ENCODE results near the gene ZNF225.

The ZNF225 gene

DNA sequence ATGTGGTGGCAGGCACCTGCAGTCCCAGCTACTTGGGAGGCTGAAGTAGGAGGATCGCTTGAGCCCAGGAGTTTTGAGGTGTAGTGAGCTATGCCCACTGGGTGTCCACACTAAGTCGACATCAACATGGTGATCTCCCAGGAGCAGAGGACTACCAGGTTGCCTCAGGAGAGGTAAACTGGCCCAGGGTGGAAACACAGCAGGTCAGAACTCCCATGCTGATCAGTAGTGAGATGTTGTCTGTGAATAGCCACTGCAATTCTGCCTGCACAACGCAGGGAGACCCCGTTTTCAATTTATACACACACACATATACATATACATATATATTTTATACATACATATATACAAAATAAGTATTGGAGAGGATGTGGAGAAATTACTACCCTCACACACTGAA lies 21.1 kb upstream of the ZNF225 start:
- no peak for DNase-seq (ENCODE audit: low read depth, low spot score)
- in situ Hi-C loops (cut with HindIII; ENCODE audit: low sequenced_read_pairs), result no loop called here
- TF ChIP-seq, protein P1, sequence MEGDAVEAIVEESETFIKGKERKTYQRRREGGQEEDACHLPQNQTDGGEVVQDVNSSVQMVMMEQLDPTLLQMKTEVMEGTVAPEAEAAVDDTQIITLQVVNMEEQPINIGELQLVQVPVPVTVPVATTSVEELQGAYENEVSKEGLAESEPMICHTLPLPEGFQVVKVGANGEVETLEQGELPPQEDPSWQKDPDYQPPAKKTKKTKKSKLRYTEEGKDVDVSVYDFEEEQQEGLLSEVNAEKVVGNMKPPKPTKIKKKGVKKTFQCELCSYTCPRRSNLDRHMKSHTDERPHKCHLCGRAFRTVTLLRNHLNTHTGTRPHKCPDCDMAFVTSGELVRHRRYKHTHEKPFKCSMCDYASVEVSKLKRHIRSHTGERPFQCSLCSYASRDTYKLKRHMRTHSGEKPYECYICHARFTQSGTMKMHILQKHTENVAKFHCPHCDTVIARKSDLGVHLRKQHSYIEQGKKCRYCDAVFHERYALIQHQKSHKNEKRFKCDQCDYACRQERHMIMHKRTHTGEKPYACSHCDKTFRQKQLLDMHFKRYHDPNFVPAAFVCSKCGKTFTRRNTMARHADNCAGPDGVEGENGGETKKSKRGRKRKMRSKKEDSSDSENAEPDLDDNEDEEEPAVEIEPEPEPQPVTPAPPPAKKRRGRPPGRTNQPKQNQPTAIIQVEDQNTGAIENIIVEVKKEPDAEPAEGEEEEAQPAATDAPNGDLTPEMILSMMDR (IDR thresholded peaks at IDR 0.05; ENCODE audit: low read depth, low read length), result no peak
- H3K4me3 ChIP-seq (ENCODE audit: low read depth, low read length), result no peak overlapping the region

DNA sequence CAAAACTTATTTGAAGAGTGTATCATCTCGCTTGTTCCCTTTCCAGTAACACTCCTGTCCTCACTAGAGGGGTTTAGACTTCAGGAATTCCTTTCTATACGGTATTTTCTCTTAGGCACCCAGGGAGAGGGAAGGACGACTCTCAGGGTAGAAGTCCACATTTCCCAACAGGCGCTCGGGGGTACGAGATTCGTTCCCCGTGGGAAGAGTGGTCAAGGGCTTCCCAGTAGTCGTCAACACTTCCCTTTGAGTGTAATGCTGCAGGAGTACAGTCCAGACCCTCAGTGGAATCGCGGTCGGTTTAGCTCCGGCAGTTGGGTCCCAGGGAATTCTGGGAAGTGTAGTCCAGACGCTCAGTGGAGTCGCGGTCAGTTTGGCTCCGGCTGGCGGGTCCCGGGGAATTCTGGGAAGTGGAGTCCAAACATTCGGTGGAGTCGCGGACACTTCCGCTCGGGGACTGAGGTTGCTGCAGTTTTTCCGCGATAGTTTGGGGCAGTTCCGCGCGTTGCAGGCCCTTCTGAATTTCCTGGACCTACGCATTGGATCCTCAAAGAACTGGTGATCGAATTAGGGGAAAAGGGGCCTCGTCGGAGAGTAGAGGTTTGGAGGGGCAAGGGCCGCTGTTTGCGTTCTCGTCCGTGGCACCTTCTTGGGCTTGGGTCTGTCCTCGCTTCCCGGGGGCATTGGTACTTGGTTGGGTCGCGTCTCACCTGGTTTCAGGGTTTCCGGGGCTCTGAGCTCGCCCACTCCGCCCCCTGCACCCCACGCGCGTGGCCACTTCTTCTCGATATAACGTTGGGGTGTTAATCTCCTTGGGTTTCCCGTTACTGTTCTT lies 19.1 kb upstream of the ZNF225 start, which contains the start of gene ZNF224:
TSS of gene ZNF224 (plus strand) at position 431 of the 835 bp plus-strand sequence. CDS start 3,513 bp downstream, outside the sequence.
- peak within 1 kb of the TSS; percentile 95 for H3K4me3 ChIP-seq (ENCODE audit: low read depth, low read length)
- in situ Hi-C loops (cut with HindIII; ENCODE audit: low sequenced_read_pairs), result no loop called here
- DNase-seq (ENCODE audit: low read depth, low spot score), result peak; percentile 92
- TF ChIP-seq, protein P1 (IDR thresholded peaks at IDR 0.05; ENCODE audit: low read depth, low read length), result no peak

DNA sequence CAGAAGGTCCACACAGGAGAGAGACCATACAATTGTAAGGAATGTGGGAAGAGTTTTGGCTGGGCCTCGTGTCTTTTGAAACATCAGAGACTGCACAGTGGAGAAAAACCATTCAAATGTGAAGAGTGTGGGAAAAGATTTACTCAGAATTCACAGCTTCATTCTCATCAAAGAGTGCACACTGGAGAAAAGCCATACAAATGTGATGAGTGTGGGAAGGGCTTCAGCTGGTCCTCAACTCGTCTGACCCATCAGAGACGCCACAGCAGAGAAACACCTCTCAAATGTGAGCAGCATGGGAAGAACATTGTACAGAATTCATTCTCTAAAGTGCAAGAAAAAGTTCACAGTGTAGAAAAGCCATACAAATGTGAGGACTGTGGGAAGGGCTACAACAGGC lies 5.4 kb upstream of the ZNF225 start:
- TF ChIP-seq, protein P1 (IDR thresholded peaks at IDR 0.05; ENCODE audit: low read depth, low read length), result no peak
- H3K4me3 ChIP-seq (ENCODE audit: low read depth, low read length), result no peak overlapping the region
- DNase-seq (ENCODE audit: low read depth, low spot score), result no peak
- in situ Hi-C loops (cut with HindIII; ENCODE audit: low sequenced_read_pairs), result no loop called here

DNA sequence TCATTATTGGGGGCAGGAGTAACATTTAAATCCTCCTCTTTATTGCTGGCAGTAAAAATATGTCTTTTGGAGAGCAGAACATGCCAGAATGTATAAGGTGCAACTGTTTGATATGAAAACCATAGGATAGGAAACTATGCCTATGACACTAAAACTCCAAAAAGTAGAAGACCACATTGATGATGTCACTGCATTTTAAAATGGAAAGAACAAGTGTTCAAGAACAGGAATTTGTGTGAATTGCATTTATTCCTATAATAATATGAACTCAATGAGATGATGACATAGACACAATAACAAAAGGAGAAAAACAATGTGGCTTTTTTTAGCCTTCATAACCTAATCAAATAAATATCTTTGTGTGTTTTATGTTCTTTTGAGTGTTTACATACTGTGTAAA lies 3.7 kb upstream of the ZNF225 start:
- no peak overlapping the region for H3K4me3 ChIP-seq (ENCODE audit: low read depth, low read length)
- no peak for DNase-seq (ENCODE audit: low read depth, low spot score)
- TF ChIP-seq, protein P1 (IDR thresholded peaks at IDR 0.05; ENCODE audit: low read depth, low read length), result no peak
- in situ Hi-C loops (cut with HindIII; ENCODE audit: low sequenced_read_pairs), result no loop called here

DNA sequence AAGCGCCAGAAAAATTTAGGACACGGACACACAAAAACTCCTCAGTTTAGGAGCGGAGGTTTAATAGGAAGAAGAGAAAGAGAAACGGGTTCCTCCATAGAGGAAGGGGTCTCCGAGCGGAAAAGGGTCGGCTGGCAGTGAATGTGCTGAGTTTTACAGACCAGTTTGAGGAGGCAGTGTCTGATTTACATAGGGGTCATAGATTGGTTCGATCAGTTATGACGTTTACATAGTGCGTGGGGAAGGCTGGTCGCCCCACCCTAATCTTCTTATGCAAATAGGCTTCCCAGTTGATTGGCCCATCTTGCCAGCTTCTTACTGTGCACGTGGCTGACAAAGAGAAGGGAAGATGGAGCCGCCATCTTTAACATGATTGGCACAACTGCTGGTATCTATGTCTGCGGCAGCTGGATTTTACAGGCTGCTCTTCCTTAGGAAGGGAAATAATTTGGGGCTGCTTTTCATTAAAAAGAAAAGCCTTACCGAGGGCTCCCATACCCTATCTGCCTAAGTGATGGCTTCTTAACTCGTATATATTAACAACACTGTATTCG lies 1.2 kb upstream of the ZNF225 start:
- DNase-seq (ENCODE audit: low read depth, low spot score), result peak; percentile 80
- in situ Hi-C loops (cut with HindIII; ENCODE audit: low sequenced_read_pairs), result no loop called here
- peak overlapping the region; percentile 94 for H3K4me3 ChIP-seq (ENCODE audit: low read depth, low read length)
- TF ChIP-seq, protein P1 (IDR thresholded peaks at IDR 0.05; ENCODE audit: low read depth, low read length), result no peak

DNA sequence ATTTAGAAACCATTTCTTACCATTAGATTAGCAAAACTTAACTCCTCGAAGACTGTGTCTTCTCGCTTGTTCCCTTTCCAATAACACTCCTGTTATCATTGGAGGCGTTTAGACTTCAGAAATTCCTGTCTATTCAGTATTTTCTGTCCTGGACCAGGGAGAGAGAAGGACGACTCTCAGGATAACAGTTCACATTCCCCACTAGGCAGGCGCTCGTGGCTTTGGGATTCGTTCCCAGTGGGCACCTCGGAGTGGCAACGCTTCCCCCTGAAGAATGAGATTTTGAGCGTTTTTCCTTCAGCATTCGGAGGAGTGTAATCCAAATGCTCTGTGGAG lies 429 bp upstream of the ZNF225 start:
- in situ Hi-C loops (cut with HindIII; ENCODE audit: low sequenced_read_pairs), result no loop called here
- TF ChIP-seq, protein P1 (IDR thresholded peaks at IDR 0.05; ENCODE audit: low read depth, low read length), result no peak
- H3K4me3 ChIP-seq (ENCODE audit: low read depth, low read length), result peak overlapping the region; percentile 94
- no peak for DNase-seq (ENCODE audit: low read depth, low spot score)

All from astrocyte of the spinal cord (primary cell).